ENCODE data around the gene ACOT2. TPM values are rescaled to one million over a fixed set of nuclear protein-coding genes. Genes with fewer than 3 reads are reported as not detected.
"Not testable (repeated sequence)": the region's sequence is repeated elsewhere in the genome, so short reads cannot be mapped to it uniquely, and the experiment has no call there.

Gene ACOT2
- polyA plus RNA-seq, 5 donors = 24.4 to 28.9 (median 26.3) TPM

GRCh38 chr14:73566431-73566830 is 2.6 kb upstream of the ACOT2 start:
- DNase-seq = not testable (repeated sequence)

DNA sequence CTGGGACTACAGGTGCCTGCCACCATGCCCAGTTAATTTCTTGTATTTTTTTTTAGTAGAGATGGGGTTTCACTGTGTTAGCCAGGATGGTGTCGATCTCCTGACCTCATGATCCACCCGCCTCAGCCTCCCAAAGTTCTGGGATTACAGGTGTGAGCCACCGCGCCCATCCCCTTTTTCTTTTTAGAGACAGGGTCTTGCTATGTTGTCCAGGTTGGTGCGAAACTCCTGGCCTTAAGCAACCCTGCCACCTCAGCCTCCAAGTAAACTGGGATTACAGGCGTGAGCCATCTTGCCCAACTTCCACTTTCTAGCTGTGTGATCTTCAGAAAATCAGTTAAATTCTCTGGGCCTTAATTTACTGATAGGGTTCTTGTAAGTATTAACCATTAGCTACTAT is 2.1 kb upstream of the ACOT2 start:
- DNase-seq = not testable (repeated sequence)

DNA sequence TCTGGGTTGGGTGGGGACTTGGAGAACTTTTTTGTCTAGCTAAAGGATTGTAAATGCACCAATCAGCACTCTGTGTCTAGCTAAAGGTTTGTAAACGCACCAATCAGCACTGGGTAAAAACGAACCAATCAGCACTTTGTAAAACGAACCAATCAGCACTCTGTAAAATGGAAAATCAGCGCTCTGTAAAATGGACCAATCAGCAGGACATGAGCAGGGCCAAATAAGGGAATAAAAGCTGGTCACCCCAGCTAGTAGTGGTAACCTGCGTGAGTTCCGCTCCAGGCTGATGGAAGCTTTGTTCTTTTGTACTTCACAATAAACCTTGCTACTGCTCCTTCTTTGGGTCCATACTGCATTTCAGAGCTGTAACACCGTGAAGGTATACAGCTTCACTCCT is 1.7 kb upstream of the ACOT2 start:
- no peak for DNase-seq

- DNase-seq = peak in 1 of 2 donors; percentile 2
Observed at GRCh38 chr14:73567951-73568885, 795 bp upstream of the ACOT2 start.

GRCh38 chr14:73568886-73569184 is 178 bp upstream of the ACOT2 start:
- not testable (repeated sequence) for DNase-seq

GRCh38 chr14:73570913-73571312 is 1.9 kb downstream of the ACOT2 start:
- DNase-seq = not testable (repeated sequence)

- not testable (repeated sequence) for DNase-seq
Observed at GRCh38 chr14:73573034-73573433, 4.0 kb downstream of the ACOT2 start.

- DNase-seq = not testable (repeated sequence)
Observed at GRCh38 chr14:73573740-73574139, 4.7 kb downstream of the ACOT2 start.

- DNase-seq = not testable (repeated sequence)
Observed at GRCh38 chr14:73574251-73574650, 5.2 kb downstream of the ACOT2 start.

DNA sequence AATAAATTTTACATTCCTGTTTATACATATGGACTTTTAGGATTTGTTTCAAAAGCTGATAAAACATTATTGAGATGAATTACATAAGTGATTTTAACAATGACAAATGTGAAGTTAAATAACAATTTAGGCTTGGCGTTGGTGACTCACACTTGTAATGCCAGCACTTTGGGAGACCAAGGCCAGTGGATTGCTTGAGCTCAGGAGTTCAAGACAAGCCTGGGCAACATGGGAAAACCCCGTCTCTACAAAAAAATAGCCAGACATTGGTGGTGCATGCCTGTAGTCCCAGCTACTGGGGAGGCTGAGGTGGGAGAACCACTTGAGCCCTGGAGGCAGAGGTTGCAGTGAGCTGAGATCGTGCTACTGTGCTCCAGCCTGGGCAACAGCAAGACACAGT is 7.4 kb downstream of the ACOT2 start:
- DNase-seq = no peak

DNA sequence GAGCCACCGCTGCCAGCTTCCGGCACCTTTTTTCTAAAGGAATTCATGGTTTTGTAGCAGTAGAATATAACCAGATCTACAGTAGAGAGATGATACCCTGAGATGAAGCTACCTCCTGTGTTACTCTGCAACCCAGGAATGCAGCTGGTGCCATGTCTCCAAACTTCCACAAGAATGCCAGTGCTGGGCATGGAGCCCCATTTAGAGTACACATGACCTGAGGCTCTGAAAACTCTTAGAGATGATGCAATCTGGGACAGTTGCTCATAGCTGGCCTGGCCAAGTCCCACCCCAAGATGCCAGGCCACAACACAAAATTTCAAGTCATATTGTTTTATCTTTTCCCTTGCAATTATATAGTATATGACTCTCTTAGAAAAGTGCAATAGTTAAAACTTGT is 8.2 kb downstream of the ACOT2 start:
- DNase-seq = not testable (repeated sequence)

- DNase-seq = not testable (repeated sequence)
Observed at GRCh38 chr14:73582102-73582979, 13.3 kb downstream of the ACOT2 start.

DNA sequence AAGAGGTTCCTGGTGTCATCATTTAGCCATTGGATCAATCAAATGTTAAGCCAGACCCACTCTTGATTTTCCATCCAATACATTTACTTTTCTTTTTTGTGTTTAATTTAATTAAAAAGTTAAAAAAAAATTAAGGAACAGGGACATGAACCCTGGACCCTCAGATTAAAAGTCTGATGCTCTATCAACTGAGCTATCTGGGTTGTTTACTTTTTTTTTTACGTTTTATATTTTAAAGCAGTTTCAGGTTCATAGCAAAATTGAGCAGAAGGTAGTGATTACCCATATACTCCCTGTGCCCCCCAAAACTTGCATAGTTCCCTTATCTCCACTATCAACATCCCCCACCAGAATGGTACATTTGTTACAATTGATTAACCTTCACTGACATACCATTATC is 19.7 kb downstream of the ACOT2 start:
- DNase-seq = no peak

DNA sequence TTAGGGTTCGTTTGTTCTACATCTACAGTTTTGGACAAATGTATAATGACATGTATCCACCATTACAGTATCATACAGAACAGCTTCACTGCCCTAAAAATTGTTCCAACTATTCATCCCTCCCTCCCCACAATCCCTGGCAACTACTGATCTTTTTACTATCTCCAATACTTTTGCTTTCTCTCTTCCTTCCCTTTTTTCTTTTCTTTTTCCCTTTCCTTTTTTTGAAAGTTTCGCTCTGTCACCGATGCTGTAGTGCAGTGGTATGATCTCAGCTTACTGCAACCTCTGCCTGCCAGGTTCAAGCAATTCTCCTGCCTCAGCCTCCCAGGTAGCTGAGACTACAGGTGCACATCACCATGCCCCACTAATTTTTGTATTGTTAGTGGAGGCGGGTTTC is 20.1 kb downstream of the ACOT2 start:
- DNase-seq = no peak

DNA sequence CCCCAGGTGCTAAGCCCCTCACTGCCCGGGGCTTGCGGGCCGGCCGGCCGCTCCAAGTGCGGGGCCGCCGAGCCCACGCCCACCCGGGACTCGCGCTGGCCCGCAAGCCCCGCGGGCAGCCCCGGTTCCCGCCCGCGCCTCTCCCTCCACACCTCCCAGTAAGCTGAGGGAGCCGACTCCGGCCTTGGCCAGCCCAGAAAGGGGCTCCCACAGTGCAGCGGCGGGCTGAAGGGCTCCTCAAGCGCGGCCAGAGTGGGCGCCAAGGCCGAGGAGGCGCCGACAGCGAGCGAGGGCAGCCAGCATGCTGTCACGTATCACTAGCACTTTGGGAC is 21.6 kb downstream of the ACOT2 start:
- not testable (repeated sequence) for DNase-seq

DNA sequence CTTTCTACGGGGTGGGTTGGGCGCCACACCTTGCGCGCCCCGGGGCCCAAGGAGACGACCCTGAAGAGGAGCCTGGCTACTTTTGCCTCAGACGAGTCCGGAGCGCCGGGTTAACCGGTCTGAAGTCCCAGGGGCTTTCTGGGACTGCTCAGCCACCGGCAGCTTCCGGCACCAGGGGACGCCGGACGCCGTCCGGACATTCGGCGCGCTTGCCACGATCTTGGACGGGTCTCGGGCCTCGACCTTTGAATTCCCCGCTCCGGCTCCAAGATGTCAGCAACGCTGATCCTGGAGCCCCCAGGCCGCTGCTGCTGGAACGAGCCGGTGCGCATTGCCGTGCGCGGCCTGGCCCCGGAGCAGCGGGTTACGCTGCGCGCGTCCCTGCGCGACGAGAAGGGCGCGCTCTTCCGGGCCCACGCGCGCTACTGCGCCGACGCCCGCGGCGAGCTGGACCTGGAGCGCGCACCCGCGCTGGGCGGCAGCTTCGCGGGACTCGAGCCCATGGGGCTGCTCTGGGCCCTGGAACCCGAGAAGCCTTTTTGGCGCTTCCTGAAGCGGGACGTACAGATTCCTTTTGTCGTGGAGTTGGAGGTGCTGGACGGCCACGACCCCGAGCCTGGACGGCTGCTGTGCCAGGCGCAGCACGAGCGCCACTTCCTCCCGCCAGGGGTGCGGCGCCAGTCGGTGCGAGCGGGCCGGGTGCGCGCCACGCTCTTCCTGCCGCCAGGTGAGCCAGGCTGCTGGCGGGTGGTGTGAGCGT is 22.9 kb downstream of the ACOT2 start, which contains the start of gene ACOT4:
Gene ACOT4 (plus strand): TSS at position 184 of the 760 bp plus-strand sequence. CDS start 87 bp downstream, at position 271.
- peak; percentile 26 to 45 for DNase-seq

DNA sequence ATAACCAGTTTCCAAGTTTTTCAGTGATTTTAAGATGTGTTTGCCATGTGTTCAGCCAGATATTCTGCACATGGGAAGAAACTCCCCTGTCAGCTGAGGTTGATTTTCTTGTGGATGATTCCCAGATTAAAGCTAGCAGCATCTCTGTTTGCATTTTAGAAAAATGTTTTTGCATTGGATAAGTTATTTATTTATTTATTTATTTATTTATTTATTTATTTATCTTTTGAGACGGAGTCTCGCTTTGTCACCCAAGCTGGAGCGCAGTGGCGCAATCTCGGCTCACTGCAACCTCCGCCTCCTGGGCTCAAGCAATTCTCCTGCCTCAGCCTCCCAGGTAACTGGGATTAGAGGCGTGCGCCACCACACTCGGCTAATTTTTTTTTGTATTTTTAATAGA is 25.5 kb downstream of the ACOT2 start:
- no peak for DNase-seq

DNA sequence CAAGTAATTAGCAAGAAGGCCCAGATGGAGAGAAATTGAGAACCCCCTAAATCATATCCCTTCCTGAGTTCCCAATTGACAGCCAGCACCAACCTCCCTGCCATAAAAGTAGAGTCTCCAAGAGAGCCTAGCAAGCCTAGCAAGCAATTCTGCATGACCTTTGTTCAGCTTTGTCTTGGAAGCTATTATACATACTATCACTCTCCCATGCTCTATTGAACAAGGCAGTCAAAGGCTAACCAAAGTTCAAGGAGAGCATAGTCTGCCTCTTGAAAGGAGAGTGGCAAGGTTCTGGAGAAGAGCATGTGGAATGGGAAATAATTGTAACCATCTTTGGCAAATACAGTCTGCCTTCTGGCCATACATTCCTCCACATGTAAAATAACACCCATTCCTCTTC is 30.5 kb downstream of the ACOT2 start:
- no peak for DNase-seq

DNA sequence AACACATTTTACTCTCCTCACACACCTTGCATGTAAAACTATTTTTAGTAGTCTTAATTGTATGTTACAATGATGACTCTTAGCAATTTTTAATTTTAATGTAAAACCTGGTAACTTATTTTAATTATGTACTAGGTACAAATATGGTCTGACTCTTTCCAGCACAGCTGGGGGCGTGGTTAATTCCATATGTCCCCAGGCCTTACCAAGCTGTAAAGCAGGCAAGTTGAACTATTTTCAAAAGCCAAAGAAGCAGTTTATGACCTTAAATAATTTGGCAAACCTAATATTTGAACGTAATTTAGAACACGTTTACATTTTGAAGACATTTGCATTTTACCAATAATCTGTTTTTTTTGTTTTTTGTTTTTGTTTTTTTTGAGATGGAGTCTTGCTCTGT is 34.0 kb downstream of the ACOT2 start:
- DNase-seq = no peak

- DNase-seq = no peak
Observed at GRCh38 chr14:73606271-73606670, 37.3 kb downstream of the ACOT2 start.

DNA sequence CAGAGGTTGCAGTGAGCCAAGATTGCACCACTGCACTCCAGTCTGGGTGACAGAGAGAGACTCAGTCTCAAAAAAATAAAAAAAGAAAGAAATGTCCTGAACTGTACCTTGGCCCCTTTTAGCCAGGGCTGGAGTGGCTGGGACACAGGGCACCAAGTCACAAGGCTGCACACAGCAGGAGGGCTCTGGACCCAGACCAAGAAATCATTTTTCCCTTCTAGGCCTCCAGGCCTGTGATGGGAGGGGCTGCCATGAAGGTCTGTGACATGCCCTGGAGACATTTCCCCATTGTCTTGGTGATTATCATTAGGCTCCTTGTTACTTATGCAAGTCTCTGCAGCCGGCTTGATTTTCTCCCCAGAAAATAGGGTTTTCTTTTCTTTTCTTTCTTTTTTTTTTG is 38.2 kb downstream of the ACOT2 start:
- no peak for DNase-seq

GRCh38 chr14:73610687-73611086 is 41.7 kb downstream of the ACOT2 start:
- no peak for DNase-seq
